Measurements from ENCODE around the gene TXNL1.
"Not testable (repeated sequence)": the region's sequence is repeated elsewhere in the genome, so short reads cannot be mapped to it uniquely, and the experiment has no call there.

TXNL1 gene

GRCh38 chr18:56638232-56639103, at the start of gene TXNL1:
TXNL1 (minus strand) TSS chr18:56638592; CDS start chr18:56638440, 152 bp downstream.
- peak; percentile 99 for DNase-seq (ENCODE audit: low read depth in 2 of 2)

GRCh38 chr18:56684277-56684676, 45.9 kb upstream of the TXNL1 start:
- no peak for DNase-seq (ENCODE audit: low read depth in 2 of 2)

- no peak for DNase-seq (ENCODE audit: low read depth in 2 of 2)
Measured at GRCh38 chr18:56678836-56679565, 40.6 kb upstream of the TXNL1 start.

- DNase-seq (ENCODE audit: low read depth in 2 of 2), result no peak
Measured at GRCh38 chr18:56676639-56677038, 38.2 kb upstream of the TXNL1 start.

GRCh38 chr18:56672981-56673380, 34.6 kb upstream of the TXNL1 start:
- DNase-seq (ENCODE audit: low read depth in 2 of 2), result no peak

GRCh38 chr18:56672391-56672790, 34.0 kb upstream of the TXNL1 start:
- no peak for DNase-seq (ENCODE audit: low read depth in 2 of 2)

- no peak for DNase-seq (ENCODE audit: low read depth in 2 of 2)
Measured at GRCh38 chr18:56662902-56663301, 24.5 kb upstream of the TXNL1 start.

GRCh38 chr18:56662502-56662901, 24.1 kb upstream of the TXNL1 start:
- no peak for DNase-seq (ENCODE audit: low read depth in 2 of 2)

- no peak for DNase-seq (ENCODE audit: low read depth in 2 of 2)
Measured at GRCh38 chr18:56662063-56662408, 23.6 kb upstream of the TXNL1 start.

- DNase-seq (ENCODE audit: low read depth in 2 of 2), result no peak
Measured at GRCh38 chr18:56661360-56662062, 23.1 kb upstream of the TXNL1 start.

GRCh38 chr18:56660655-56661054, 22.3 kb upstream of the TXNL1 start:
- no peak for DNase-seq (ENCODE audit: low read depth in 2 of 2)

- no peak for DNase-seq (ENCODE audit: low read depth in 2 of 2)
Measured at GRCh38 chr18:56659111-56659510, 20.7 kb upstream of the TXNL1 start.

- no peak for DNase-seq (ENCODE audit: low read depth in 2 of 2)
Measured at GRCh38 chr18:56658261-56658660, 19.9 kb upstream of the TXNL1 start.

GRCh38 chr18:56654280-56654679, 15.9 kb upstream of the TXNL1 start:
- not testable (repeated sequence) for DNase-seq (ENCODE audit: low read depth in 2 of 2)

GRCh38 chr18:56652802-56653201, 14.4 kb upstream of the TXNL1 start:
- no peak for DNase-seq (ENCODE audit: low read depth in 2 of 2)

- no peak for DNase-seq (ENCODE audit: low read depth in 2 of 2)
Measured at GRCh38 chr18:56651771-56652092, 13.3 kb upstream of the TXNL1 start.

GRCh38 chr18:56650944-56651770, 12.8 kb upstream of the TXNL1 start, which contains the start of gene WDR7:
WDR7 (plus strand) TSS chr18:56651359; CDS start chr18:56672516, 21,157 bp downstream.
- DNase-seq (ENCODE audit: low read depth in 2 of 2), result peak; percentile 95

GRCh38 chr18:56649996-56650395, 11.6 kb upstream of the TXNL1 start:
- no peak for DNase-seq (ENCODE audit: low read depth in 2 of 2)

- no peak for DNase-seq (ENCODE audit: low read depth in 2 of 2)
Measured at GRCh38 chr18:56647951-56648893, 9.8 kb upstream of the TXNL1 start.

- DNase-seq (ENCODE audit: low read depth in 2 of 2), result no peak
Measured at GRCh38 chr18:56647071-56647470, 8.7 kb upstream of the TXNL1 start.
